Stimulated activated memory B cell treated with anti-CD40 and anti-IgM and Interleukin-4, amounts not matched to agents 10 μg/mL and 1 μg/mL and 100 μg/mL, for 72 hours (primary cell): ENCODE data around the gene KIAA0513.
"Not testable (repeated sequence)": the region's sequence is repeated elsewhere in the genome, so short reads cannot be mapped to it uniquely, and the experiment has no call there.

Experiments
- ATAC-seq: fragments of 150-1000 bp; cut with Tn5 transposase; 2 replicates; pipeline ENCODE4 v1.10.0; 2021
- H3K27ac Mint-ChIP-seq: one replicate; pipeline ENCODE4 v1.8.0; 2022; ENCODE audit warnings: mild to moderate bottlenecking, mixed read lengths
- H3K27me3 Mint-ChIP-seq: one replicate; pipeline ENCODE4 v1.8.0; 2022; ENCODE audit warnings: mixed read lengths
- H3K36me3 Mint-ChIP-seq: one replicate; pipeline ENCODE4 v1.8.0; 2022; ENCODE audit warnings: mixed read lengths
- H3K4me1 Mint-ChIP-seq: one replicate; pipeline ENCODE4 v1.8.0; 2022; ENCODE audit warnings: mixed read lengths
- H3K4me3 Mint-ChIP-seq: one replicate; pipeline ENCODE4 v1.8.0; 2022; ENCODE audit warnings: mild to moderate bottlenecking, moderate library complexity, mixed read lengths
- H3K9me3 Mint-ChIP-seq: one replicate; pipeline ENCODE4 v1.8.0; 2022; ENCODE audit warnings: mixed read lengths

The KIAA0513 gene

DNA sequence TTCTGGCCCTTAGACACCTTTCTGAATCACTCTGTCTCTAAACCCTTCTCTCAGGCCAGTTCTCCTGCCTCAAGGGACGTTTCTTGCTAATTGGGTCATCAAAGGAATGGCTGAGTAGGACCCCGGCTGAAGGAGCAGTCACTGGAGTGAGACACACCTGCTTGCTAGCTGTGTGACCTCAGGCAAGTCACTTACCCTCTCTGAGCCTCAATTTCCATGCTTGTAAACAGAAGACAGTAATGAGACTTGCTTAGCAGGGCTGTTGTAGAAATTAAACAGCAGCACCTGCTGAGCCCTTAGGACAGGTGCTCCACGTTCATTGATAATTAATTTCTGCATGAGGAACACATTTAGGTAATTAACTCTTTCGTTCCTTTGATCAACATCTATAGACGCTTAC, 77.9 kb downstream of the KIAA0513 start:
- H3K4me1 Mint-ChIP-seq = peaks cover 18% of the 10 kb centered on the region
- H3K27ac Mint-ChIP-seq = no peak overlapping the region
- no peaks in the 10 kb centered on the region for H3K27me3 Mint-ChIP-seq
- ATAC-seq = no peak
- no peaks in the 10 kb centered on the region for H3K36me3 Mint-ChIP-seq
- no peaks in the 10 kb centered on the region for H3K9me3 Mint-ChIP-seq
- no peak overlapping the region for H3K4me3 Mint-ChIP-seq

DNA sequence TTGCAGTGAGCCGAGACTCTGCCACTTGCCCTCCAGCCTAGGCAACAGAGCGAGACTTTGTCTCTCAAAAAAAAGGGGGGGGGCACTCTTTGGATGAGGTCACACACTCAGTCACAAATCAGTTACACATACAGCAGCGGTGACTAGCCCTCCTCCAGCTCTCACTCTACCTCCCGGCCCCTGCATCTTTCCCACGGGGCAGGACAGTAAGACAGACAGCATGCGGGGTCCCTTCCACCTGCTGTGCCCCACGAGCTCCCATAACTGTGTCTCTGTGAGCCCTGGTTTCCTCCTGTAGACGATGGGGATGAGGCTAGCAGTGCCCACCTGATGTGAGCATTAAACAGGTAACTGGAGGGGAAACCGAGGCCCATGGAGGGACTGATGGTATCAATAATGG, 79.5 kb downstream of the KIAA0513 start:
- H3K27me3 Mint-ChIP-seq = no peaks in the 10 kb centered on the region
- no peaks in the 10 kb centered on the region for H3K9me3 Mint-ChIP-seq
- peaks cover 18% of the 10 kb centered on the region for H3K4me1 Mint-ChIP-seq
- H3K4me3 Mint-ChIP-seq = no peak overlapping the region
- no peaks in the 10 kb centered on the region for H3K36me3 Mint-ChIP-seq
- no peak for ATAC-seq
- H3K27ac Mint-ChIP-seq = no peak overlapping the region

DNA sequence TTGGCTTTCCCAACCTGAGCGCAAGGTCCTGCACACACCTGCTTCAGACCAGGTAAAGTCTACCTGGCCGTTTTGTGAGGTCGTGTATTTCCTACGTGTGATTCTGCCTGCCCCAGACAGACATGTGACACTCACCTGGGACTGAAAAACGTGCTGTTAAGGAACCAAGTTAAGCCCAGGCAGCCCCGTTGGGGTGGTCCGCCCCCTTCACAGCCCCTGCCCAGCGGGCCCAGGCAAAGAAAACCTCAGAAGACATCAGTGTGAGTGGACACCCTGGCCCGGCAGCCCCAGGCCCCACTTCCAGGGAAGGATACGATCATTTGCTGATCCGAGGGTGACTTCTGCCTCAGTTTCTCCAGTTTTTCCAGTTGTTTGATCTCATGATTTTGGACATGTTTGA, 79.9 kb downstream of the KIAA0513 start:
- Mint-ChIP-seq H3K27ac (no peak overlapping the region), H3K9me3 (no peaks in the 10 kb centered on the region), H3K4me1 (peaks cover 18% of the 10 kb centered on the region), H3K36me3 (no peaks in the 10 kb centered on the region), H3K4me3 (no peak overlapping the region), H3K27me3 (no peaks in the 10 kb centered on the region)
- ATAC-seq = no peak

DNA sequence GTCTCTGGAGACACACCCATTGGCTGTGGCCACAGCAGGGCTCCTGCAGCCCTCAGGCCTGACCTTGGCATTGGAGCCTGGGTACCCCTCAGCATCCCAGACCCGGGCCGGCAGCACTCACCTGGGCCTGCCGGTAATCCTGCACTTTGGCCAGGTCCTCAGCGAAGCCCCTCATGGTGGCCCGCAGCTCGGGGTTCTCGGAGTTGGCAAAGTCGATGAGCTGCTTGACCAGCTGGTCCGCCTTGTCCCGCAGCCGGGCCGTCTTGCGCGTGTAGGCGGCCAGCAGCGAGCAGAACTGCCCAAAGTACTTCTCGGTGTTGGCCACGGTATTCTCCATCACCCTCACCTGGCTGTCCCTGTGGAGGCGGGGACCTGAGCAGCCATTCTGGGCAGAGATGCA, 82.5 kb downstream of the KIAA0513 start:
- no peak overlapping the region for H3K4me3 Mint-ChIP-seq
- no peaks in the 10 kb centered on the region for H3K9me3 Mint-ChIP-seq
- no peaks in the 10 kb centered on the region for H3K36me3 Mint-ChIP-seq
- ATAC-seq = no peak
- no peaks in the 10 kb centered on the region for H3K27me3 Mint-ChIP-seq
- no peak overlapping the region for H3K27ac Mint-ChIP-seq
- peaks cover 8% of the 10 kb centered on the region for H3K4me1 Mint-ChIP-seq

- H3K36me3 Mint-ChIP-seq = no peaks in the 10 kb centered on the region
Measured at GRCh38 chr16:85111184-85111583, 83.6 kb downstream of the KIAA0513 start.

GRCh38 chr16:85112364-85112763, 84.8 kb downstream of the KIAA0513 start, which contains the start of gene CIBAR2:
TSS of gene CIBAR2 (minus strand) at chr16:85112472. CDS start at chr16:85112352, 120 bp downstream.
- no peaks in the 10 kb centered on the region for H3K27me3 Mint-ChIP-seq
- H3K4me3 Mint-ChIP-seq = no peak within 1 kb of the TSS
- H3K27ac Mint-ChIP-seq = no peak within 1 kb of the TSS
- H3K36me3 Mint-ChIP-seq = no peaks in the 10 kb centered on the region
- no peaks in the 10 kb centered on the region for H3K9me3 Mint-ChIP-seq
- peaks cover 7% of the 10 kb centered on the region for H3K4me1 Mint-ChIP-seq
- peak; percentile 20 for ATAC-seq

More at GRCh38 chr16:85111184-85111583, 83.6 kb downstream of the KIAA0513 start:
- peaks cover 7% of the 10 kb centered on the region for H3K4me1 Mint-ChIP-seq
- H3K4me3 Mint-ChIP-seq = no peak overlapping the region
- H3K9me3 Mint-ChIP-seq = no peaks in the 10 kb centered on the region
- ATAC-seq = no peak
- no peaks in the 10 kb centered on the region for H3K27me3 Mint-ChIP-seq
- no peak overlapping the region for H3K27ac Mint-ChIP-seq

- no peak overlapping the region for H3K4me3 Mint-ChIP-seq
- no peaks in the 10 kb centered on the region for H3K36me3 Mint-ChIP-seq
- H3K27ac Mint-ChIP-seq = no peak overlapping the region
- no peaks in the 10 kb centered on the region for H3K27me3 Mint-ChIP-seq
- H3K4me1 Mint-ChIP-seq = peaks cover 7% of the 10 kb centered on the region
- peaks cover 4% of the 10 kb centered on the region for H3K9me3 Mint-ChIP-seq
- ATAC-seq = no peak
Measured at GRCh38 chr16:85113168-85113733, 85.7 kb downstream of the KIAA0513 start.

- Mint-ChIP-seq H3K4me3 (no peak overlapping the region), H3K9me3 (peaks cover 4% of the 10 kb centered on the region), H3K36me3 (no peaks in the 10 kb centered on the region), H3K27ac (no peak overlapping the region), H3K4me1 (peaks cover 7% of the 10 kb centered on the region), H3K27me3 (no peaks in the 10 kb centered on the region)
- ATAC-seq = no peak
Measured at GRCh38 chr16:85113913-85114312, 86.3 kb downstream of the KIAA0513 start.

- no peaks in the 10 kb centered on the region for H3K36me3 Mint-ChIP-seq
- no peaks in the 10 kb centered on the region for H3K27me3 Mint-ChIP-seq
- peak overlapping the region; percentile 66 for H3K27ac Mint-ChIP-seq
- peak; percentile 77 for ATAC-seq
- H3K4me3 Mint-ChIP-seq = peak overlapping the region; percentile 67
- H3K9me3 Mint-ChIP-seq = peaks cover 4% of the 10 kb centered on the region
- peaks cover 7% of the 10 kb centered on the region for H3K4me1 Mint-ChIP-seq
Measured at GRCh38 chr16:85114909-85115567, 87.4 kb downstream of the KIAA0513 start.

DNA sequence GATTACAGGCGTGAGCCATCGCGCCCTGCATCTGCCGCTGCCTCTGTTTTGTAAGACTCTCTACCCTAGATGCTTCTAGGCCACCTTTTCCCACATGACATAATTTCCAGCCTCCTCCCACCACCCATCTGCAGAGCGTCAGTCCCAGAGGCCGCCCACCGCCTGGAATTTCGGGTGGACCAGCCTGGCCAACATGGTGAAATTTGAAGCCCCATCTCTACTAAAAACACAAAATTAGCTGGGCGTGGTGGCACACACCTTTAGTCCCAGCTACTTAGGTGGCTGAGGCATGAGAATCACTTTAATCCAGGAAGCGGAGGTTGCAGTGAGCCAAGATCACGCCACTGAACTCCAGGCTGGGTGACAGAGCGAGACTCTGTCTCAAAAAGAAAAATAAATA, 89.8 kb downstream of the KIAA0513 start:
- Mint-ChIP-seq H3K9me3 (peaks cover 4% of the 10 kb centered on the region), H3K4me3 (no peak overlapping the region)
- no peak for ATAC-seq

GRCh38 chr16:85120006-85120340, 92.4 kb downstream of the KIAA0513 start:
- H3K27ac Mint-ChIP-seq = no peak overlapping the region
- ATAC-seq = no peak
- H3K4me3 Mint-ChIP-seq = no peak overlapping the region

More for the DNA sequence above, 89.8 kb downstream of the KIAA0513 start:
- Mint-ChIP-seq H3K27me3 (no peaks in the 10 kb centered on the region), H3K27ac (no peak overlapping the region), H3K4me1 (peaks cover 7% of the 10 kb centered on the region), H3K36me3 (no peaks in the 10 kb centered on the region)

DNA sequence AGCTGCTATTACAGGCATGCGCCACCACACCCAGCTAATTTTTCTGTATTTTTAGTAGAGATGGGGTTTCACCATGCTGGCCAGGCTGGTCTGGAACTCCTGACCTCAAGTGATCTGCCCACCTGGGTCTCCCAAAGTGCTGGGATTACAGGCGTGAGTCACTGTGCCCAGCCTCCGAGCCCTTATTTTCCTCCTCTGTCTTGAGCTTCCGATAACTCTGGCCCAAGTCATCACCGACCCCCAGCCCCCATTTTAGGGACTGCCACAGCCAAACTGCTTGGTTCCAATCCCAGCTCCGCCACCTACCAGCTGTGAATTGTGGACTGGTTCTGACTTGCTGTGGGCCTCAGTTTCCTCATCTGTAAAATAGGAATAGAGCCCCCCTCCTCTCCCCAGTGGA, 95.8 kb downstream of the KIAA0513 start:
- not testable (repeated sequence) for H3K4me3 Mint-ChIP-seq, H3K9me3 Mint-ChIP-seq, ATAC-seq, H3K36me3 Mint-ChIP-seq, H3K27me3 Mint-ChIP-seq, H3K27ac Mint-ChIP-seq
- peaks cover 11% of the 10 kb centered on the region for H3K4me1 Mint-ChIP-seq

More at GRCh38 chr16:85120006-85120340, 92.4 kb downstream of the KIAA0513 start:
- no peaks in the 10 kb centered on the region for H3K36me3 Mint-ChIP-seq
- H3K27me3 Mint-ChIP-seq = no peaks in the 10 kb centered on the region
- peaks cover 3% of the 10 kb centered on the region for H3K4me1 Mint-ChIP-seq
- peaks cover 4% of the 10 kb centered on the region for H3K9me3 Mint-ChIP-seq

GRCh38 chr16:85123891-85124635, 96.5 kb downstream of the KIAA0513 start:
- no peak overlapping the region for H3K27ac Mint-ChIP-seq
- no peak for ATAC-seq

GRCh38 chr16:85124636-85125346, 97.2 kb downstream of the KIAA0513 start:
- peaks cover 11% of the 10 kb centered on the region for H3K4me1 Mint-ChIP-seq
- H3K36me3 Mint-ChIP-seq = no peaks in the 10 kb centered on the region
- no peak overlapping the region for H3K4me3 Mint-ChIP-seq
- H3K27me3 Mint-ChIP-seq = no peaks in the 10 kb centered on the region
- no peak for ATAC-seq
- H3K27ac Mint-ChIP-seq = no peak overlapping the region
- H3K9me3 Mint-ChIP-seq = no peaks in the 10 kb centered on the region

More at GRCh38 chr16:85123891-85124635, 96.5 kb downstream of the KIAA0513 start:
- H3K27me3 Mint-ChIP-seq = no peaks in the 10 kb centered on the region
- H3K36me3 Mint-ChIP-seq = no peaks in the 10 kb centered on the region
- H3K4me1 Mint-ChIP-seq = peaks cover 11% of the 10 kb centered on the region
- H3K4me3 Mint-ChIP-seq = no peak overlapping the region
- H3K9me3 Mint-ChIP-seq = no peaks in the 10 kb centered on the region
